OCI-LY1 (cell line): ENCODE results near the gene ABLIM2.

Source experiments
- CTCF ChIP-seq: fragments of 200-600 bp; sonication (generic), shearing (Covaris generic); IDR thresholded peaks from 2 replicates; pipeline ENCODE4 v1.5.1; 2017; ENCODE audit warnings: mild to moderate bottlenecking, antibody characterized with exemption, low read length, moderate library complexity, mixed read lengths
- EZH2 ChIP-seq: fragments of 200-600 bp; sonication (generic), shearing (Covaris generic); IDR thresholded peaks from 2 replicates; pipeline ENCODE4 v1.8.0; 2017; ENCODE audit warnings: borderline replicate concordance, mixed run types, mild to moderate bottlenecking, antibody characterized with exemption, low read length, moderate library complexity, mixed read lengths

DNA sequence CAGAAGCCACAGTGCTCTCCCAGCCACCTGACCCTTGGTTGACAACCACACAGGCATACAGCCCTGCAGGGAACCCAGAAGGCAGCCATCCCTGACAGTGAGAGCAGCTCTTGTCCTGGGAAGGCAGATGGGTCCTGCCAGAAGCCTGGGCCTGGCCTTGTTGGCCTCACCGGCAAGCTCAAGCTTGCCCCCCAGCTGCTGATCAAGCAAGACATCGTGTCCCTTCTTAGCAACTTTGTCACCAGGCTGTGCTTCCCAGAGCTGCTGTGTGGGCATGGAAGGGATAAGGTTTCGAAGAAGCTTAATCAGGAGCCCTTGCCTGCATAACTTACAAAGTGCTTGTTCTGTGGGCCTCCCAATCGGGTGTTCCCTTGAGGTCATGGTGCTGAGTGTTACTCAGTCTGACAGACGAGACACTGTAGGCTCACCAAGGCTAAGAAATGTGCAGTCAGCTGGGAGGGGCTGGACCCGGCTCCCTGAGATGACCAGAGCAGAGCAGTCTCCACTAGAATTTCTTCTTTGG lies 6.8 kb upstream of the ABLIM2 start:
- no peak for TF ChIP-seq EZH2
- TF ChIP-seq CTCF, result no peak
